T-helper 1 cell treated with Interleukin-12 subunit alpha and Interleukin-12 subunit beta and Interleukin-4 antibody, amounts not matched to agents 30 μg/mL and 1 μg/mL, for 36 hours (primary cell): ENCODE measurements around the gene MKRN1.
"Not testable (repeated sequence)": the region's sequence is repeated elsewhere in the genome, so short reads cannot be mapped to it uniquely, and the experiment has no call there.

Experiments used
- H3K27ac Mint-ChIP-seq: one replicate; pipeline ENCODE4 v1.8.0; 2021; ENCODE audit warnings: mild to moderate bottlenecking, mixed read lengths
- H3K27me3 Mint-ChIP-seq: one replicate; pipeline ENCODE4 v1.8.0; 2021; ENCODE audit warnings: low read depth, mixed read lengths
- H3K36me3 Mint-ChIP-seq: one replicate; pipeline ENCODE4 v1.8.0; 2021; ENCODE audit warnings: low read depth, mixed read lengths
- H3K4me1 Mint-ChIP-seq: one replicate; pipeline ENCODE4 v1.8.0; 2021; ENCODE audit warnings: low read depth, mixed read lengths
- H3K4me3 Mint-ChIP-seq: one replicate; pipeline ENCODE4 v1.8.0; 2021; ENCODE audit warnings: mild to moderate bottlenecking, moderate library complexity, mixed read lengths
- H3K9me3 Mint-ChIP-seq: one replicate; pipeline ENCODE4 v1.8.0; 2021; ENCODE audit warnings: mixed read lengths

MKRN1 gene, protein sequence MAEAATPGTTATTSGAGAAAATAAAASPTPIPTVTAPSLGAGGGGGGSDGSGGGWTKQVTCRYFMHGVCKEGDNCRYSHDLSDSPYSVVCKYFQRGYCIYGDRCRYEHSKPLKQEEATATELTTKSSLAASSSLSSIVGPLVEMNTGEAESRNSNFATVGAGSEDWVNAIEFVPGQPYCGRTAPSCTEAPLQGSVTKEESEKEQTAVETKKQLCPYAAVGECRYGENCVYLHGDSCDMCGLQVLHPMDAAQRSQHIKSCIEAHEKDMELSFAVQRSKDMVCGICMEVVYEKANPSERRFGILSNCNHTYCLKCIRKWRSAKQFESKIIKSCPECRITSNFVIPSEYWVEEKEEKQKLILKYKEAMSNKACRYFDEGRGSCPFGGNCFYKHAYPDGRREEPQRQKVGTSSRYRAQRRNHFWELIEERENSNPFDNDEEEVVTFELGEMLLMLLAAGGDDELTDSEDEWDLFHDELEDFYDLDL

DNA sequence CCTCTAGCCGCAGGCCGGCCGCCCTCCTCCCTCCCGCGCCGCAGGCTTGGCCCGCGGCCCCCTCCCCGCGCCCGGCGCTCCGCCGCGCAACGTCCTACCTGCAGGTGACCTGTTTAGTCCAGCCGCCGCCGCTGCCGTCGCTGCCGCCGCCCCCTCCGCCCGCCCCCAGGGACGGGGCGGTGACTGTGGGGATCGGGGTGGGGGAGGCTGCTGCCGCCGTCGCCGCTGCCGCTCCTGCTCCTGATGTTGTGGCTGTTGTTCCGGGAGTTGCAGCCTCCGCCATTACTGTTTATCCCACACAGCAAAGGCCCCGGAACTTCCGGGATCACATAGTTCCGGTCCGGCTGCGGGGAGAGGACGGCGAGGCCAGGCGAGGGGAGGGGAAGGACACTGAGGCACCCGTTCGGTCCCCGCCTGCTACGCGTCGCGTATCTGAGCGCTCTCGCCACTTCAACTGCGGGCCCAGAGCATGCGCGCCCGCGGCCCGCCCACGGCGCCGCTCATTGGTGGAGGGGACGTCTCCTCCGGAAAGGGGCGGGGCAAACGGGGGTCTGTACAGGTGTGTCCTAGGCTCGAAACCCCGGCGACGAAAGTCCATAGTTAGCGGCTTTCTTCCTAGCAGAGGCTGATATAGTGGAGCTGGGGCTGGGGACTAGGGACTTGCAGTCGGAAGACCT, at the start of gene MKRN1:
Gene MKRN1 (minus strand): TSS at position 444 of the 677 bp plus-strand sequence. CDS start 161 bp downstream, at position 283.
- H3K4me3 Mint-ChIP-seq: peak within 1 kb of the TSS; percentile 100
- peaks cover 14% of the 10 kb centered on the region for H3K27me3 Mint-ChIP-seq
- H3K9me3 Mint-ChIP-seq: no peaks in the 10 kb centered on the region
- peak within 1 kb of the TSS; percentile 100 for H3K27ac Mint-ChIP-seq
- H3K36me3 Mint-ChIP-seq: peaks cover 5% of the 10 kb centered on the region
- H3K4me1 Mint-ChIP-seq: peaks cover 30% of the 10 kb centered on the region

DNA sequence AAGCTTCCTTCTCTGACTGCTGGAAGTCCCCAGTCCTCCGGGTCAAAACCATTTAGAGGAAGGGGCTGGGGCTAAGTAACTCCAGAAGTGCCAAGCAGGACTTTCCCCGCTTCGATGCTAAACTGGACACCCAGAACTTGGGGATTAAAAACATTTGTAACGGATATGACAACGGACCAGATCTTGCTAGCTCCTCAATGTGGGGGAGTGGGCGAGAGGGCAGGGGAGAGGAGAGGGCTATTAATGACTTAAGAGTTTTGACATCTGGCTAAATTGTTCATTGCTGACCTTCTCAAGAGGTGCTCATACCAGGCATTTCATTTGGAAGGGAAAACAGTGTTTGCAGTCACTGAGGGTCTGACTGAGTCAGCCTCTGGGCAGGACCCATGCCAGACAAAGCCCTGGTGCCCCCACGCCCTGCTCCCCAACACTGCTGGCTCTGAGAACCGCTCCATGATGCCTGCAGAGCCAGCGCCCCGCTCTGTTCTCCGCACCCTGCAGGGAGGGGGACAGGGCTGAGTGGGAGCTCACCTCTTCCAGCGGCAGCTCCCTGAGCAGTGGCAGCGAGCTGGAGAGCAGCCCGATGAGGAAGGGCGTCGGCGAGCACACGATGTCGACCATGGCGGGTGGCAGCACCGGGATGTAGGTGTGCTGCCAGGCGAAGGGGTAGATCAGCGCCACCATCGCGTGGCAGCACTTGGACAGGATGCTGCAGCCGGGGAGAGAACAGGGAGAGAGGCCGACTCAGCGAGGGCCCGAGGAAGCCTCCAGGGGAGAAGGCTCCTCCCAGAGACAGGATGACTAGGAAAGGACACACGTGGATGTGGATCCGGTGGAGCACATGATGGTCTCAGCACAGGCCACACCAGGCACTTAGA, 47.7 kb upstream of the MKRN1 start:
- H3K36me3 Mint-ChIP-seq: no peaks in the 10 kb centered on the region
- no peak overlapping the region for H3K27ac Mint-ChIP-seq
- peaks cover 7% of the 10 kb centered on the region for H3K4me1 Mint-ChIP-seq
- H3K27me3 Mint-ChIP-seq: peaks cover 12% of the 10 kb centered on the region
- H3K9me3 Mint-ChIP-seq: no peaks in the 10 kb centered on the region
- H3K4me3 Mint-ChIP-seq: no peak overlapping the region

DNA sequence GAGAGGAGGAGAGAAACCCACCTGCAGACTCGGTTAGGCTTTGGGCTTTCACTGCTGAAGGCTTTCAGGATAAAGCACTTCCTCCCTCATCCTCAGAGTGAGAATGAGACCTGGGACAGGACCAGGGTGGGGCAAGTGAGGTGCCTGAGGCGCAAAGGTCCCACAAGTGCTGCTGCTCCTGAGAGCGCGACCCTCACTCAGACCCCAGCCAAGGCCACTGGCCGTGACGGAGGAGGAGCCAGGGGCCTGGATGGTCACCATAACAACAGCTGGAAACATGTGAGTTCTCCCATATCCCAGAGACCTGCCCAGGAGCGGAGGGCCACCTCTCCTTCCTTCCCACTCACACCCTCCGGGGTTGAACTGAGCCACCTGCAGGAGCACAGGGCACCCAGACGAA, 46.9 kb upstream of the MKRN1 start:
- no peak overlapping the region for H3K4me3 Mint-ChIP-seq
- H3K9me3 Mint-ChIP-seq: no peaks in the 10 kb centered on the region
- H3K4me1 Mint-ChIP-seq: peaks cover 7% of the 10 kb centered on the region
- H3K27me3 Mint-ChIP-seq: peaks cover 10% of the 10 kb centered on the region
- H3K36me3 Mint-ChIP-seq: no peaks in the 10 kb centered on the region
- H3K27ac Mint-ChIP-seq: no peak overlapping the region

DNA sequence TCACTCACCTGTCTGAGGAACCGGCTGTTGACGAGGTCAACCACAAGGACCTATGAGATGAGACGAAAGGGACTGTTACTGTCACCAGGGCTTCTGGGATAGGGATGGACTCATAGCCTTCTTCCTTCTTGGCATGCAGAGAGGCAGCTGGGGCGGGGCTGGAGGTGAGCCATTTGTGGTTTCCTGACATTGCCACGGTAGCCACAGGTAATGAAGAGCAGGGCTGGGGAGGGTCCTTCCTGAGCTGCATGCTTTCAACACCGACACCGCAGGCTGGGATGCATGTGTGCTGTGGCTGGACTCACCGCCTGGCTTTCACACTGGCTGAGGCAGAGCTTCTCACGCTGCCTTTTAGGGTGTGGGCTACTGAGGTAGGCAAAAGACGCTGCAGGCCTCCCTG, 46.4 kb upstream of the MKRN1 start:
- Mint-ChIP-seq H3K4me3 (no peak overlapping the region), H3K9me3 (no peaks in the 10 kb centered on the region), H3K4me1 (peaks cover 7% of the 10 kb centered on the region), H3K36me3 (no peaks in the 10 kb centered on the region), H3K27ac (no peak overlapping the region), H3K27me3 (peaks cover 8% of the 10 kb centered on the region)

DNA sequence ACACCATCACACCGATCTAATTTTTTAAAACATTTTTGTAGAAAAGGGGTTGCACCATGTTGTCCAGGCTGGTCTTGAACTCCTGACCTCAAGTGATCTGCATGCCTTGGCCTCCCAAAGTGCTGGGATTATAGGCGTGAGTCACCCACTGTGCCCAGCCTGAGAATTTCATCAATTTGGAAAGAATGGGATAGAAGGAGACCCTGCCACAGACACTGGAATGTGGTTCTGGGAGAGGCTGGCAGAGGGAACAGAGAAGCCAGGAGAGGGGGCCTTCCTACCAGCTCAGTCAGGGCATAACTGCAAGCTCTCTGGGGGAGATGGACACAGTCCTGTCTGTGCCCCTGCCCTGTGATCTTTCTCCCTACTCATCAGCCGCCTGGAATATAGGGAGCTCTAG, 42.1 kb upstream of the MKRN1 start:
- no peaks in the 10 kb centered on the region for H3K36me3 Mint-ChIP-seq
- H3K27ac Mint-ChIP-seq: no peak overlapping the region
- H3K27me3 Mint-ChIP-seq: no peaks in the 10 kb centered on the region
- H3K9me3 Mint-ChIP-seq: no peaks in the 10 kb centered on the region
- no peak overlapping the region for H3K4me3 Mint-ChIP-seq
- H3K4me1 Mint-ChIP-seq: peaks cover 9% of the 10 kb centered on the region

DNA sequence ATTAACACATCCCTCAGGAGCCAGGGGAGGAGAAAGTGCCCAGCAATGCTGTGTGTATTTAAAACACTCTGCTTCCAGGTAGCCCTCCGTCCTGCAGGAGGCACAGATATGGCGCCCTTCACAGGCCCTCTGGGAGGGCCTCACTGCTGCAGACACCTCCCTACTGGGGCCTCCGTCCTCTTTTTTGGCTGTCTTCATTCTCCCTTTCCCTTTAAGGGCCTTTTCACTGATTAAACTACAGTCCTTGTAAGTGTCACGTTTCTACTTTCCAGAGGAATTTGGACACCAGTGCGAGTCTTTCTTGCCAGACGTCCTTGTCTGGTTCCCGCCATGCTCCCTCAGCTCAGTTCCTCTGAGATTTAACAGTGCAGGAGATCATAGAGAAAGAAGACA, 39.7 kb upstream of the MKRN1 start:
- H3K36me3 Mint-ChIP-seq: no peaks in the 10 kb centered on the region
- no peak overlapping the region for H3K27ac Mint-ChIP-seq
- no peak overlapping the region for H3K4me3 Mint-ChIP-seq
- no peaks in the 10 kb centered on the region for H3K9me3 Mint-ChIP-seq
- peaks cover 4% of the 10 kb centered on the region for H3K27me3 Mint-ChIP-seq
- peaks cover 5% of the 10 kb centered on the region for H3K4me1 Mint-ChIP-seq

DNA sequence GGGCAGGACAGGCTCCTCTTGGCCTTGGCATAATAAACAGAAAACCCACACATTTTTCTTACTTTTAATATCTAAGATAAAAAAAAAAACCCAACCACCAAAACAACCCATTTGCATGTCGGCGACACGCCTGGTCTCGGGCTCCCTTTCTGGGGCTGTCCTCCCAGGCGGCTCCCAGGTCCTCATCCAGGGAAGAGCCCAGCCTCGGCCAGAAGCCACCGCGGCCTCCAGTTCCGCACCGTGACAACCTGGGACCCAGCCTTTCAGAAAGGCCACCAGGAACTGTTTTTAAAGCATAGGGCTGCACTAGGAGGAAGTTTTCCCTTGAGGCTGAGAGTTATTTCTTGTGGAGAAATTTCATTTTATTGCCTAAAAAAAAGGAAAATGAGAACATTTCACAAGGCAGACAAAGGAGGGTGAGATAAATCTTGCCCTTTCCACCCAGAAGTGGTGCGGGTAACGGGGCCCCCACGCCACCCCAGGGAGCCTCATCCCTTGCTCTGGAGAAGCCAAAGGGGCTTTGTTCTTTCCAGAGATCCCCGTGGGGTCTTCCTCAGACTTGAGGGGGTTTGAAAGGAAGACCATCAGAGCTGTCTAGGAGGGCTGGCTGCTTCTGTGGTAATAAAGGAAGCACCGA, 39.2 kb upstream of the MKRN1 start:
- no peak overlapping the region for H3K4me3 Mint-ChIP-seq
- no peak overlapping the region for H3K27ac Mint-ChIP-seq
- no peaks in the 10 kb centered on the region for H3K9me3 Mint-ChIP-seq
- H3K27me3 Mint-ChIP-seq: peaks cover 4% of the 10 kb centered on the region
- peaks cover 5% of the 10 kb centered on the region for H3K4me1 Mint-ChIP-seq
- no peaks in the 10 kb centered on the region for H3K36me3 Mint-ChIP-seq

DNA sequence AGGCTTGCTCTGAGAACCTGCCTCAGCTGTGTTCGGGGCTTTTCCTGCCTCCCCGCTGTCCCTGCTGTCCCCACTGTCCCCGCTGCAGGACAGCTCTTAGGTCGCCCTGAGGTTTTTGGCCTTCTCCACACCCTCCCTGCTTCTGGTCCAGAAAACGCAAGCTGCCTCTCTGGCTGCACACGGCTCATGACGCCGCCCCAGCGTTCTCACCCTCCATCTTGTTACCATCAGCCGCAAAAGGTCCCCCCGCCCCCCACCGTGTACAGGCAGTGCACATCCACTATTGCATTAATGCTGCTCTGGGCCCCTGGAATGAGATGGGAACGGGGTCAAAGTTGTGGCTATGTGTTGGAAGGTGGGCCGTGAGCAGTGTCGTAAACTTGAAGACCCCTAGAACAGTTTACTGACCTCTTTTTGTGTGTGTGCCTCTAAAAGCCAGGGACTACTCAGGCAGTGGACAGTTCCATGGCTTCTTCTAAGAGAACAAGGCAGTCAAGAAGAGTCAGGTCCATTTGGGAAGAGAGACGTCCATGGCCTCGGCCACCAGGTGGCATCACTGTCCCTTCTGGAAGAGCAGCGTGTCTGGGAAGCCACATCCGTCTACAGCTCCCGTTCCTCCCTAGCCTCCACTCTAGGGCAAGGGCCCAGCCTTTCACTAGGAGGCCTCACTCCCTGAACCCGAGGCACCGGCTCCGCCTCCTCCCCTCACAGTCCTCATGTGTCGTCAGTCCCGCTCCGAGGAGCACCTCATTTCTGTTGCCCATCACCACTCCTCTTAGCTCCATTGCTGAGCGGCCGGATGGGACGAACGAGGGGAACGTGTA, 38.5 kb upstream of the MKRN1 start:
- no peaks in the 10 kb centered on the region for H3K9me3 Mint-ChIP-seq
- peaks cover 4% of the 10 kb centered on the region for H3K27me3 Mint-ChIP-seq
- no peak overlapping the region for H3K4me3 Mint-ChIP-seq
- H3K27ac Mint-ChIP-seq: no peak overlapping the region
- no peaks in the 10 kb centered on the region for H3K36me3 Mint-ChIP-seq
- peaks cover 5% of the 10 kb centered on the region for H3K4me1 Mint-ChIP-seq

DNA sequence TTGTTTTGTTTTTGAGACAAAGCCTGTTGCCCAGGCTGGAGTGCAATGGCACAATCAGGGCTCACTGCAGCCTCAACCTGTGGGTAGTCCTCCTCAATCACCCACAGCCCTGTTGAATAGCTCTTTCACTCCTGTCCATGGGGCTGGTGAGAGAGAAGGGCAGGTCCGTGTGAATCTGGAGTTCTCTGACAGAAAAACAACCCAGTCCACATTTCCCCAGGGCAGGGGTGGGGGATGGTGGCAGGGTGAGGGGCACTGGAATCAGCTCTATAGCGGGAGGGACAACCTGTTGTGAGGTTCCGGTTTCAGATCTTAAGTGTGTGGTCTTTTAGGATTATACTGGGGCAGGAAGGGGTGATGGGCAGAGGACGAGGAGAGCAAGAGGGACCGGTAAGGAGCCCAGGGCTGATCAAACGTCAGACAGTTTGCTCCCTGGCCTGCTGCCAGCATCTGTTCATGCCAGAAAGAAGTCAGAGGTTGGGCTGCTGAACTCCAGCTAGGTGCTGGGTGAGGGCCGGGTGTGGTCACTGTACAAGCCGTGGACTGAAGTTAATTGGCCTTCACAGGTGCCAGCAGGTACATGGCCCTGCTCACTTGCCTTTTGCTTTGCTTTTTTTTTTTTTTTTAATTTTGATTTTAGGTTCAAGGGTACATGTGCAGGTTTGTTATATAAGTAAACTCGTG, 33.2 kb upstream of the MKRN1 start:
- peaks cover 7% of the 10 kb centered on the region for H3K27me3 Mint-ChIP-seq
- H3K9me3 Mint-ChIP-seq: no peaks in the 10 kb centered on the region
- no peaks in the 10 kb centered on the region for H3K4me1 Mint-ChIP-seq
- H3K36me3 Mint-ChIP-seq: no peaks in the 10 kb centered on the region
- H3K27ac Mint-ChIP-seq: no peak overlapping the region
- no peak overlapping the region for H3K4me3 Mint-ChIP-seq

DNA sequence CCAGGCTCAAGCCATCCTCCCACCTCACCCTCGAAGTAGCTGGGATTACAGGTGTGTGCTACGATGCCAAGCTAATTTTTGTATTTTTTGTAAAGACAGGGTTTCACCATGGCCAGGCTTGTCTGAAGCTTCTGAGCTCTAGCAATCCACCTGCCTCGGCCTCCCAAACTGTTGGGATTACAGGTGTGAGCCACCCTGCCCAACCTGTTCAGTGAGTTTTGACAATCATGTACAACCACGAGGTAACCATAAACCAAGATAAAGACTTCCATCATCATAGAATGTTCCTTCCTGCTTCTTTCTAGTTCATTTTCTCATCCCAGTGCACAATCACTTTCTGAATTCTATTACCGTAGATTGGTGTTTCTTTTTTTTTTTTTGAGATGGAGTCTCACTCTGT, 30.5 kb upstream of the MKRN1 start:
- H3K27ac Mint-ChIP-seq: no peak overlapping the region
- H3K9me3 Mint-ChIP-seq: no peaks in the 10 kb centered on the region

DNA sequence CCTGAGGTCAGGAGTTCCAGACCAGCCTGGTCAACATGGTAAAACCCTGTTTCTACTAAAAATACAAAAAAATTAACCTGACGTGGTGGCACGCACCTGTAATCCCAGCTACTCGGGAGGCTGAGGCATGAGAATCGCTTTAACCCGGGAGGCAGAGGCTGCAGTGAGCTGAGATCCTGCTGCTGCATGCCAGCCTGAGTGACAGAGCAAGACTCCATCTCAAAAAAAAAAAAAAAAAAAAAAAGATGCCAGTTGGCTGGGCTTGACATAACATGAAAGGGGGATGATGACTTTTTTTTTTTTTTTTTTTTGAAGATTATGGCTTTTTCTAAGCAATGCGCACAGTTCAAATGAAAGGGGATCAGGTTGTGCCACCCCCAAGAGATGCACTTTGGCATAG, 28.3 kb upstream of the MKRN1 start:
- H3K36me3 Mint-ChIP-seq, H3K27ac Mint-ChIP-seq, H3K27me3 Mint-ChIP-seq, H3K4me1 Mint-ChIP-seq, H3K4me3 Mint-ChIP-seq, H3K9me3 Mint-ChIP-seq: not testable (repeated sequence)

More for the DNA sequence above, 30.5 kb upstream of the MKRN1 start:
- Mint-ChIP-seq H3K4me1 (no peaks in the 10 kb centered on the region), H3K4me3 (no peak overlapping the region), H3K36me3 (no peaks in the 10 kb centered on the region), H3K27me3 (peaks cover 4% of the 10 kb centered on the region)

DNA sequence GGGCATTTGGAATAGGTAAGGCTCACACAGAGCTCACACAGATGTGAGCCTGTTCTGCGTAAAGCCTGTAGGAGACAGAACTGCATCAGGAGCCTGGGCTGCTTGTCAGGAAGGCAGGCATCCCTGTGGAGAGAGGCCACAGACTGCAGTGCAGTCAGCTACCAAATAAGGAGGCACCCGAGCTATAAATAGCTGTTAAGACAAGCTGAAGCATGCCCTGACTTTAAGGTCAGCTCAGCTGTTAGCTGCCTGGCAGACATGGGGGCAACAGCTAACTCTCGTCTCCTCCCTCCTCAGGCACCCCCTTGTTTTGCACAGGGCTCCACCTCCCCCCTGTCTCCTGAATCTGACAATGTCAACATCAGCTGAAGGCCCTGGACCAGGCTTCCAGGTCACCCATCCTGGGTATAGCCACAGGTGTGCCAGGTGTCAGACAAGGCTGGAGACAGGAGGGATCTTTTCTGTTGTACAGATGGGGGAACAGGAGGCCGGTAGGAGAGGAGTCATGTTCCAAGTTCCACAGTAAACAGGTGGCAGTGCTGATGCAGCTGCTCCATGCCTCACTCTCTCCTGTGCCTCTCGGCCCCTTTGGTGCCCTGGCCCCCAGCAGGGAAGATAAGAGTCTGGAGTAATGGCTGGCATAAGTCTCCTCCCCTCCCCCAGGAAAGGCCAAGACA, 27.6 kb upstream of the MKRN1 start:
- Mint-ChIP-seq H3K27ac (no peak overlapping the region), H3K4me3 (no peak overlapping the region), H3K9me3 (no peaks in the 10 kb centered on the region), H3K27me3 (peaks cover 8% of the 10 kb centered on the region), H3K4me1 (no peaks in the 10 kb centered on the region), H3K36me3 (no peaks in the 10 kb centered on the region)

DNA sequence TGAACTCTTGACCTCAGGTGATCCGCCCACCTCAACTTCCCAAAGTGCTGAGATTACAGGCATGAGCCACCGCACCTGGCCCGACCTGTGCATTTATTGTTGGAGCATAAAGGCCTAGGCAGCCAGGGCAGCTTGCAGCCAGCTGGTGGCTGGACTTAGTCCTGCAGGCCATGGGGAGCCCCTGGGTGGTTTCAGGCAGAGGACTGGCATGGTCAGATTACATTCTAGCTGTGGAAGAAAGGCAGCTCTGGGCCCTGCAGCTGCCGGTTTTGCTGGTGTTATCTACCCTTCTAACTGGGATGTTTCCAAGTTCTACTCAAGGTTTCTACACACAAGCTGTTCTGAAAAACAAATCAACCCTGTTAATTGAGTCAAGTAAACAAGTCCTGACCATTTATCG, 22.7 kb upstream of the MKRN1 start:
- Mint-ChIP-seq H3K4me3 (no peak overlapping the region), H3K36me3 (no peaks in the 10 kb centered on the region), H3K4me1 (no peaks in the 10 kb centered on the region), H3K9me3 (no peaks in the 10 kb centered on the region), H3K27ac (no peak overlapping the region), H3K27me3 (peaks cover 10% of the 10 kb centered on the region)
